Glomerular visceral epithelial cell (primary cell): Measurements from ENCODE around the gene OSBPL5.
A peak's percentile ranks its signal among the peaks of the same experiment; 100 is the strongest.

Experiments used
- DNase-seq: peaks from one replicate; pipeline ENCODE4 v3.0.0-alpha.2; 2016; ENCODE audit errors: extremely low spot score

OSBPL5 gene

DNA sequence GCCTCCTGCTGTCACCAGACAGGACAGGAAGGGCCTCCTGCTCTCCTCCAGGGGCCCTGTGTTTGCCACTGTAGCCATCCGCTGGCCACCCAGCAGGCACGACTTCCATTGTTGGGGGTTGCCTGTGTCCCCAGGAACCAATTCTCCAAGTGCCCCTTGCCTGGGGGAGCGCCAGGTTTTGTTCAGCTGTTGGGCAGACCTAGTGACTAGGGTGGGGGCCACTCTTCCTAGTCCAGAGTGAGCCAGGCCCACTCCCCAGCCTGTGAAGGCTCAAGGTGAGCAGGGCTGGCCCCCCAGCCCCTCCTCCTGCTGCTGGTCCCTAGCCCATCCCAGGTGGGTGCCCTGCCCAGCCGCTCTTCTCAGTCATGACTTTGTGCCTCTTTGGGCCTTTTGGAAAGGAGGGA, 30.9 kb downstream of the OSBPL5 start:
- no peak for DNase-seq

DNA sequence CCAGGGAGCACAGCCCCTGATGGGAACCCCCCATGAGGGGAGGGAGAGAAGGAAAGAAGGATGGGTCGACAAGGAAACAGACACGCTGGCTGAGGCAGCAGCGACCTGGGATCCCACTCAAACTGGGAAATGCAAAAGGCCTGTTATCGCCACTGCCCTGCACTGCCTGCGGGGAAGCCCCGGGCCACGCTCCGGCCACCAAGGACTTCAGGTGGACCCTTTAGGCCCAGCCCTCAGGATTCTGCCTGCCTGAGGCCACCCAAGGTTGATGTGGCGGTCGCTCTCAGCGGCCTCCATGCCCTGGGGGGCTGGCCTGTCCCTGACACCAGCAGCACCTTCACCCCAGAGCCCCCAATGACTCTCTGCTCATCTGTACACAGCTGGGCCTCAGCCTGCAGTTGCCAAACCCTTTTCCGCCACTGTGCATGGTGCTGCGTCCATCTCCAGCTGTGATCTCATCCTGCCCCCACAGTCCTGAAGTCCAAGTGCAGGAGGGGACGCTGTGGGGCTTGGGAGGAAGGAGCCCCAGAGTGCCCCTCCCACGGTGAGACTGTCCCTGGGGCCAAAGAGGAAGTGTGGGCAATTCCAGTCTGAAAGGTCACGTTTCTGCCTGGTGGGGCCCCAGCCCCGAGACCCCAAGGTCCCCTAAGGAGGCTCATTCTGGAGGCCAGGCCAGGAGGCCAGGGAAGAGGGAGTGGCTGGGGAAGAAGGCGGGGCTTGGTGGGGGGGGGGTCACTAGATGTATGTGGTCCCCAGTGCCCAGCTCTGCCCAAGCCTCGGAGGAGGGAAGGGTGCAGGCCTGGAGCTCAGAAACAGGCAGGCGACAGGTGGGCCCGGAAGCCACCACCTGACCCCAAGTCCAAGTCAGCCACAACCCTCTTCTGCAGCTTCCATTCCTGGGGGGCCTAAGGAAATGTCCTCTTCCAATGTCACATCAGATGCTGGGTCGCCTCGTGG, 31.6 kb downstream of the OSBPL5 start:
- no peak for DNase-seq

DNA sequence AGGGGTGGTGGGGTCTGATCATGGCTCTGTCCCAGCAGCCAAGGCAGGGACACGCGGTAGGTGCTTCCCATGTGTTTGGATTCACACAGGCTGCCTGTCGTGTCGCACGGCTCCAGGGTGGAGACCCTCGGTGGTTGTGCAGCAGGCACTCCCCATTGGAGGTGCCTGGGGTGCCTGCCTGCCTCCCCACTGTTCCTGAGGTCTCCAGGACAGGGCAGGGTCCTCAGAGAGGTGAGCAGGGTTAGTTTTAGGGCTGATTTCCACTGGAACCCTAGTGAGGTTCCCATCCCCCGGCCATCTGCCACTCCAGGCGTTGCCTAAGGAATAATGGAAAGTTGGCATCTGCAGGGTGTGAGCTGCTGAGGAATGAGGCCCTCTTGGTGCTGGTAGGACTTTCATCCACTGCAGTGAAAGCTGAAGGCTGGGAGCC, 32.3 kb downstream of the OSBPL5 start:
- DNase-seq: no peak

DNA sequence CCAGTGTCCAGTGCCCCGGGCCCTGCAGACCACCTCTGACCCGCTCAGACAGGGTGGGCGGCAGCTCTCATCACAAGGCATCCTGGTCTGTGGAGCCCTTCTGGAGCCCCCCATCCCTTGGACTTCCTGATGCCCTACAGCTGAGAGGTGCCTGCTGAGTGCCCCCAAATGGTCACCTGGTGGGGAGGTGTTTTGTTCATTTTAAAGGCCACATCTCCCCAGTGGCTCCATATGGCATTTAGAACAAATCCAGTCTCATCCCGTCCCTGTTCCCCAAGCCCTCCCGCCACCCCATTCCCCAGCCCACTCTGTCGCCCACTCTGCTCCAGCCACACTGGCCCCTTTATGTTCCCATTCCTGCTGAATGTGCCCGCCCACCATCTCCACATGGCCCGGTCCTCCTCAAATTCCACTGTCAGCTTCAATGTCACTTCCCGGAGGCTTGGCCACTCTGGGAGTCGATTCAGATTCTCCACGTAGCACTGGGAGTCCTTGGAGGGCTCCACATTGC, 32.8 kb downstream of the OSBPL5 start:
- DNase-seq: no peak

DNA sequence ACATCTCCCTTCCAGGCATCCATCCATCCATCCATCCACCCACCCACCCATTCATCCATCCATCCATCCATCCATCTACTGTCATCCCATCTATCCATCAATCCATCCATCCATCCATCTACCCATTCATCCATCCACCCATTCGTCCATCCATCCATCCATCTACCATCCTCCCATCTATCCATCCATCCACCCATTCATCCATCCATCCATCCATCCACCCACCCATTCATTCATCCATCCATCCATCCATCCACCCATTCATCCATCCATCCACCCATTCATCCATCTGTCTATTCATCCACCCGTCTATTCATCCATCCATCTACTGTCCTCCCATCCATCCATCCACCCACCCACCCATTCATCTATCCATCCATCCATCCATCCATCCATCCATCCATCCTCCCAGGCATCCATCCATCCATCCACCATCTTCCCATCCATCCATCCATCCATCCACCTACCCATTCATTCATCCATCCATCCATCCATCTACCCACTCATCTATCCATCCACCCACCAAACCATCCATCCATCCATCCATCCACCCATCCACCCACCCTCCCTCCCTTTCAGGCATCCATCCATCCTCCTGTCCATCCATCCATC, 33.7 kb downstream of the OSBPL5 start:
- no peak for DNase-seq

DNA sequence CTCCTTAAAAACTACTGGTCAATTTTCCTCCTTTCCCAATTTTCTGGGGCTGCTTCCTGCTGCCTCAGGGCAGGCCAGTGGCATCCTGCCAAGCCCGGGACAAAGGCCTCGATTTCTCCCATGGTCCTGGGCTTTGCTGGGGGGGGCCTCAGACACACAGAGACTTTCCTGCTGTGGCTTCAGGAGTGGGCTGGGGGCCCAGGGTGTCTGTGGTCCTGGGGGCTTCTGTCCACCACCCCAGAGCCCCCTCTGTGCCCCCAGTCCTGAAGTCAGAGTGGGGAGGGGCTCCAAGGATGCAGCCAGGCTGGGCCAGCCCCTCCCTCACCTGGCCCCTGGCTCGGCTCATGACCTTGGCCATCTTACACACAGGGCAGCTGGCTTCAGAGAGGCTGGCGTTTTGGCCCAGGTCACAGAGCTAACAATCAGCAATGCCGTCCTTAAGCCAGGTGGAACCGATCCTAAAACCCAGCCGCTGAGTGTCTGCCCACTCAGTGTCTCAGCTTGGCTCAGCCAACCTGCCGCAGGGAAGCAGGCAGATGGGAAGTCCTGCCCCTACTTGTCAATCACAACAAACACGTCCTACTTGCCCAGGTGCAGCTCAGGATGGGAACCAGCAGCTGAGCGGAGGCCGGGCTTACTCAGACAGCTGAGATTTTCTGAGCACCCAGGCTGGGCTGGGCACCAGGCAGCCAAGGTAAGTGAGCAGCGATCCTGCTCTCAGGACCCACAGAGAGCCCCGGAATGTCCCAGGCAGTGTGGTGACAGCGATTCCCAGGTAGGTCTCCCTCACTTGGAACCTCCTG, 34.6 kb downstream of the OSBPL5 start:
- DNase-seq: no peak

DNA sequence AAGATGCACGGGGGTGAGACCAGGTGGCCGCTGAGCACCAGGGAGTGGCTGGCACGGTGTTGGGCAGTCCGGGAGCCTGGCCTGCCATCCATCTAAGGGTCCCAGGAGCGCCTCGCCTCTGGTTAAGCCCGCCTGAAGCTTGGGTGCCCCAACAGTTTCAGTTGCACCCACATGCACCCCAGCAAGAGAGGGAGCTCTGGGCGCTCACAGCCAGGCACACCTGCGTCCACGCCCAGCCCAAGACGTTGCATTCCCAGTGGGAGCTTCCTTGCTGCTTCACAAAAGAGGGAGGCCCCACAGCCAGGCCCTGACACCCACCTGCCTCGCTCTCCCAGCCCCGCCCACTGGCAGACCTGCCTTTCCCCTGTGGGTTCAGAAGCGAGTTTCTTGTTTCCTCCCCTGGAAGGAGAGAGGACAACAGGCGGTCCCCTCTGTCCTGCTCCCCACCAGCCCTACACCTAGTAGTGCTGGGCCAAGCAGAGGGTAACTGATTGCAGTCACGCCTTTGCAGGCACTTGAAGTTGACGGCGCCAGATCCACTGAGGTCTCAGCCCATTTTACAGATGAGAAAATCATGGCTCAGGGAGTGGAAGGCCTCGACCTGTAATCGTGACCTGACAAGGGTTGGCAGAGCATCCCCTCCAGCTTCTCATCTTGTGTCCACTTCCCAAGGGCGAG, 35.4 kb downstream of the OSBPL5 start:
- no peak for DNase-seq

DNA sequence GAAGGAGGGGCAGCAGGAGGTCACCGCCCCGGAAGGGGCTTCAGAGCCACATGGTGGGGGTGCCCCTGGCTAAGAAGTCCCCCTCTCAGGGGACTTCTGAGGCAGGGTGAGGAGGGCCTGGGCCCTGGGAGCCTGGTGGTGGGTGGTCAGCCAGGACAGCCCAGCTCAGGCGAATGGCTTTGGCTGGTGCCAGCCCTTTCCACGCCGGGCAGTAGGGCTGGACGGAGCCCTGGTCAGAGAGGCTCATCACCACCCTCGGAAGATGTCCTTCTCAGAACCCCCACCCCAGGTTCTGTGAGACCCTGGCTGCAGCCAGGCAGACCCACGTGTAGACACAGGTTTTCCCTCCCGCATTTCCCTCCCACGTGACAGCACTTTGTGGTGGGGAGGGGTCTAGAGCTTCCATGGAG, 35.9 kb downstream of the OSBPL5 start:
- no peak for DNase-seq

DNA sequence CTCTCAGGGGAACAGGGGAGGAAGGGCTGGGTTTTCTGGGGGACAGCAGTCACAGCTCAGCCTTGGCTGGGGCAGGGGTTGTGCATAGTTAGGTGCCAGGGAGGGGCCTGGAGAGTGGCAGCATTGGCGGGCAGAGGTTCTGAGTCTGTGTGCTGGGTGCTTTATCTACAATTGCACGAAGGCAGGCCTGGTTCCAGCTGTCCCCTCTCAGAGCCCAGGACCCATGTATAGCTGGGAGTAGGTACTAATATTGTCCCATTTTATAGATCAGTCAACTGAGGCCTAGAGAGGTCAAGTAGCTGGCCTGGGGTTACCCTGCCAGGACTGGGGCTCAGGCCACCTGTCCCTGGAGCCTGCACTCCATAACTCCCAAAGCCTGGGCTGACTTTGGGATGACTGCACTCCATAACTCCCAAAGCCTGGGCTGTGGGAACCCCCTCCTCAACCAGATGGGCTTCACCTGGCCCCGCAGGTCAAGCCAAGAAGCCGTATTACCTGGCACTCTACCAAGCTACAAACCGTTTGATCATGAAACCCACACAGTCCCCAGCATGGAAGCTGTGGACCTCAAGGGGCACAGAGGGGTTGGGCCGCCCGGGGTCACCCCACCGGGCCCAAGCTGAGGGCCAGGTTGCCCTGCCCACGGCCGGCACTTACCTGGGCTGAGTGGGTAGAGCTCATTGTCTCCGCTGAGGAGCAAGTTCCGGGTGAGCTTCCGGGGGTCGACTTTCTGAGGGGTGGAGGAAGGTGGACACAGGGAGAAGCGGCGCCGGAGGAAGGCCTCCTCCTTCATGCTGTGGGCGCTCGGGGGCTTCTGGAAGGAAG, 36.5 kb downstream of the OSBPL5 start:
- DNase-seq: no peak

DNA sequence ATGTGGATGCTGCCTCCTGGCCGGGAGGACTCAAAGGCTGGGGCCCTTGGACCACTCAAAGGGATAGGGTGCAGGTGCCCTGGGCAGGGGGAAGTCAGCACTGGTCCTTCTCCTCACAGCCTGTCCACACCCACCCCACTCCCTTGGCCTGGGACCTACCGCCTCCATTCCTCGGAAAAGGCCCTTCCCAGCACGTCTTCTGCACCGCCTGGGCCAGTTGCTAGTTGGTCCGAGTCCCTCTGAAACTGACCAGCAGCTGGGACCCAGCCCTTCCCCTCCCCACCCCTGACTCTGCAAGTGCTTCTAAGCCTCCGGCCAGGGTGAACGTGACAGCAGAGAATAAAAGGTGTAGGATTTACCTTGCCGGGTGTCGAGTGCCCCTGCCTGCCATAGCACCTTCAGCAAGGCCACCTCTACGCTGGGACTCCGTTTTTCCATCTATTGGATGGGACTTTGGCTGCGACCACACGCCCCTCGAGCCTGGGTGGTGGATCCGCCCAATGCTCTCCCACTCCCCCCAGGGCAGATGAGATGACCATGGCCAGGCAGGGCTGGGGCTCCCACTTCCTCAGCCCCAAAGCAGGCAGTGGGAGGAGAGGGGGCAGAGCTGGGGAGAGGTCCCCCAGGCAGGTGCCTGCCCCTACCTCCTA, 37.3 kb downstream of the OSBPL5 start:
- no peak for DNase-seq

DNA sequence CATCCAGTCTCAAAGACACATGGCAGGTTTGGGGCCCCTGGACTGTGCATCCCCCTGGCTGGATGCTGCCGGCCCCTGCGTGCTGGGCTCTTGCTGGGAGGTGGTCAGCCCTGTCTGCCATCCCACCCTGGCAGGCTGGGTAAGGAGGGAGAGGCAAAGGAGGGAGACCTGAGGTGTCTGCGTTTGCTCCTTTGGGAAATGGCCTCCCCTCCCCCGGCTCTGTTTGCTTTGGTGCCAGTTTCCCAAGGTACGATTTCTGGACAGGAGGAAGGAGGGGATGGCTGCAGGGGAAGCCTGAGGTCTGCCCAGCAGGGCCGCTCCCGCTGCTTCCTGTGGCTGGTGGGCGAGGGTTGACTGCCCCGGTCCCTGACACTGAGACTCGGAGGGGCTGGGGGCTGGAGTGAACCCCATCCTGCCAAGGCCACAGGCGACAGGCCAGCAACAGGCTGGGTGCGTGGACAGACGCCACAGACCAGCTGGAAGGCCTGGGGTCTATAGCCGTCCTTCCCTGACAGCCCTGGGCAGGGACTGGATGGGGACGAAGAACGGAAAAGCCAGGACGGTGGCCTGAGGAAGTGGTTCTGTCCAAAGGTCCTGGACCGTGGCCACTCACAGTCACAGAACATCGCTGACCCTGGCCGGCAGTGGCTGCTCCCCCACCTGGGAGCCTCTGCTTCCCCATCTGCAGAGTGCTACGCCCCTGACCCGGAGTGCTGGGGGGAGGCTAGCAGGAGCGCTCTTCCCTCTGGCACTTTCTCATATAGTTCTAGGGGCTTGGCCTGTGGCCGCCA, 38.0 kb downstream of the OSBPL5 start:
- DNase-seq: no peak

DNA sequence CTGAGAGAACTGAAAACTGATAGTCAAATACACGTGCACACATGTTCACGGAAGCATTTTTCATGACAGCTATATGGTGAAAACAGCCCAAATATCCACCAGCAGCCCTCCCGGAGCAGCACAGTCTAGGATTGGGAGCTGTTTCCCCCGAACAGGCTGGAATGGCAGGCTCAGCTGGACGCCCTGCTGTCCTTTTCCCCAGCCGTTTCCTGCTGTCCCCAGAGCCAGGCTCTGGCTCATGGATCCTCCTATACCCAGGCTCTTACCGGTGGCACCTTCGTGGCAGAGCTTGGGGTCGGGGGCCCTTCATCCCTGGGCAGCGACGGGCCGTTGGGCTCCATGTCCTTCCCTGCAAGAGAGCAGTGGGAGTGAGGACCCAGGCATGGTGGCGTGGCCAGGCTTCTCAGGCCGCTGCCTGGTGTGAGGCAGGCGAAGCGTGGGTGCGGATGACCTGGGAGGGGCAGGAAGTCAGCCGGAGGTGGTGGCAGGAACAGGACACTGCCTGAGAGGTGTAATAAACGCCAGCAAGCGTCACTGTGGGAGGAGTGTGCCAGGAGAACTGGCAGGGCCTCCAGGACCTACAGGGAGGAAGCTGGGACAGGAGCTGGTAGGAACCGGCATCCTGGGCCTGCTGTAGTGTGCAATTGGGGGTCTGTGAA, 38.8 kb downstream of the OSBPL5 start:
- DNase-seq: no peak

DNA sequence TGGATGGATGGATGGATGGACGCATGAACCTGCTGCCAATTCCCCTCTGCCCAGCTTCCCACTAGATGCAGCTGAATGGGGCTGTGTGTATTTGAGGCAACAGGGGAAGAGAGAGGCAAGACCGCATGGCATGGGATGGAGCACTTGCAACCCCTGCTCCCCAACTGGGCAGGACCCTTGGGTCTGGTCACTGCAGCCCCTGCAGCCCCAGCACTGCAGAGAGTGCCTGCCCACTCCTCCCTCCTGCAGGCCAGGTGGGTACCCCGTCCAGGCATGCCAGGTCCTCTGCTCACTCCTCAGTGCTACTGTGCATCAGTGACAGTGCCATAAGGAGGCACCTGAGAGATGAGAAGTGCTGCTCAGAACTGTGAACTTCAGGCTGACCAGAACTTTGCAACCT, 40.3 kb downstream of the OSBPL5 start:
- DNase-seq: no peak

DNA sequence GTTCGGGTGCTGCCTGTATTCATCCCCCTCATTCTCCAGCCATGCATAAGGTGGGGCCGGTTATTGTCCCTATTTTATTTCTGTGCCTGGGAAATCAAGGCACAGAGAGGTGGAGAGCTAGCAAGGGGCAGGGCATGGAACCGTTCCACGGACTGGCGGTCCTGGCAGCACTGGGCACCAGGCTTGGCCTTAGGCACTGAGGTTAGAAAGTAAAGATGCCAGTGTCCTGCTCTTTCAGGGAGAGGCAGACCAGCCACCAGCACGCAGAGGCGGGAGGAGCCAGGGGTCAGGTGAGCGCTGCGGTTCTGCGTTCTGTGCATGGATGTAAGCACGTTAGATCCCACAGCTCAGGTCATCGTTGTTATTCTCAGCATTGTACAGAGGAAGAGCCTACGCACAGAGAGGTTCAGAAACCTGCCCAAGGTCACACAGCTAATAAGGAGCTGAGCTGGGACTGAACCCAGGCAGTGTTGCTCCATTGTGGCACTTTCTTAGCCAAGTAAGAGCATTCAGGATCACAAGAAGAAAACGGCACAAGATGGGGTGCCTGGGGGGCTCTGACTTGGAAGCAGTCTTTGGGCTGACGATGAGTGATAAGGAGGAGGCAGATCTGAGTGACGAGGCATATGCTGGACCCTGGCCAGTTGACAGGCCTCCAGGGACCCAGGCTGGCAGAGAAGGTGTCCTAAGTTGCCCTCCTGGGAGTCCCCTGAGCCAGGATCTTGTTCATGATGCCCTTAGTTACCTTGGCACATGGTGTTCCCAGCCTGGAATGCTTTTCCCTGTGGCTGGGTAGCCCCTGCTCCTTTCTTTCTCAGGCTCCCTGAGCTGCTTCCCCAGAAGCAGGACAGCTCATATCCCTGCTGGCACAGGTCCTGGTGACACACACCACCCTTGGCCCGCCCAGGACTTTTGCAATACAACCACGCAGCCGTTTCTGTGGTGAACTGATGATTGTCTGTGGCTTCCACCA, 41.1 kb downstream of the OSBPL5 start:
- peak; percentile 87 for DNase-seq

DNA sequence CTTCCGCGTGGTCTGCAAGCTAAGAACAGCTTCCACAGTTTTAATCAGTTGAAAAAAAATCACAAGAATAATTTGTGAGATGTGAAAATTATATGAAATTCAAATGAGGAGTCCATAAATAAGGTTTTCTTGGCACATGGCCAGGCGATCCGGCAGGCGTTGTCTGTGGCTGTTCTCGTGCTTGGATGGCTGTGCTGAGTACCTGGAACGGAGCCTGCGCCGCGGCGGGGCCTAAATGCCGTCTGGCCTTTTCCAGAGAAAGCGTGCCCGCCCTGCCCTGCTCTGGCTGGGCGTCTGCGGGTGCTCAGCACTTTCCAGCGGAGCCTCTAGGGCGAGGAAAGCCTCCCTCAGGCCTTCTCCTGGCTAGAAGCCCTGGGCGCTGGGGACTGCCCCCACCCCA, 41.8 kb downstream of the OSBPL5 start:
- no peak for DNase-seq

DNA sequence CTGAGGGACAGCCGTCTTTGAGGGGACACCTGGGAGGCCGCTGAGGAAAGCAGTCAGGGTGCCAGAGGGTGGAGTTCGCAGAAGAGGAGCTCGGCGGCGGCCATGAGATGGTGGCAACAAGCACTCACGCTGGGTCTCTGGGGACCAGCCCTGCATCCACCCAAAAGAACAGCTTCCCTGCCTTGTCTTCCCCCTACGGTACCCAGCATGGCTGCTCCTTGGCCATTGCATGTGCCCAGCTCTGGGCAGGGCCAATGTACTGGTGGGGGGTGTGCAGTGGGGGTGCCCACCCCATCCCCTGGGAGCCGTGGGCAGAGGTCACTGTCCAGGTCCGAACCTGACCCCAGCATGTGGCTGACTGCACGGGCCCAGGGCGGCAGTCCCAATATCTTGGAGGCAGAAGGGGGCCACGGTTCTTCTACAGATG, 42.3 kb downstream of the OSBPL5 start:
- no peak for DNase-seq

DNA sequence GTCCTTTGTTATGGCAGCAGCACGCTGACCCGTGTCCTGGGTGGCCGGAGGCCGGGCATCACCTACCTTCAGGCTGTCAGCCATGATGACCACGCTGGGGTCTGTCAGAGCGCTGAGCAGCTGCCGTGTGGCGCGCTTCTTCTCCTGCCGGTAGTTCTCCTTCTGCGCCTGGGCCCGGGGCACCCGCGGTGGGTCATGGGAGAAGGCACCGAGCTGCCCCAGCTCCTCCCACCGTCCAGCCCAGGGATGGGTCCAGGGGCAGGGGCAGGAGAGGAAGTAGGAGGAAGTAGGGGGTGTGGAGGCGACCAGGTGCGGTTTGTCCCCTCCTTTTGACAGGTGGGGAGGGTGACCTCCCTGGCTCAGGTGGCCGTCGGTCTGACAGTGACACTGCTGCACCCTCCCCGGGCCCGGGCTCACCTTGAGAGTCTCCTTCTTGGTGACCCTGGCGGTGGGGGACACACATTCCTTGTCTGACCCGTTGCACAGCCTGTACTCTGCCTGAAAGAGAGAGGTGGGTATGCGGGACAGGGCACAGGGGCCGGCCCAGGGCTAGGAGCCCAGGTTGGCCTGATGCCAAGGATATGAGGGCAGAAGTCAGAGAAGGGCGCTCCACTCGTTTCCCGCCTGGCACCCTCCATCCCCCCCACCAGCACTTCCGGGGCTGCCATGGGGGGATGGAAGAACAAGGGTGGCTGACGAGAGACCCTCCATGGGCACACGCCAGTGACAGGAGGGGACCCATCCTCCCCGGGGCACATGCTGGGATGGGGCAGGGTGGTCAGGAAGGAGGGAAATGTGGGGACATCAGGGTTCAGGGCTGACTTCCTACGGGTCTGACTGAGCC, 43.0 kb downstream of the OSBPL5 start:
- no peak for DNase-seq
